Immature natural killer cell (primary cell): ENCODE measurements around the gene RFC1. TPM values are rescaled to one million over a fixed set of nuclear protein-coding genes. Genes with fewer than 3 reads are reported as not detected.
"Not testable (repeated sequence)": the region's sequence is repeated elsewhere in the genome, so short reads cannot be mapped to it uniquely, and the experiment has no call there.

Source experiments
- DNase-seq, 3 donors: peaks; one replicate each; pipeline ENCODE4 v3.0.0; 2022; ENCODE audit warnings: mixed read lengths in 1 of 3
- H3K27ac Mint-ChIP-seq, 6 donors: one replicate each; pipeline ENCODE4 v1.8.0; 2020; ENCODE audit warnings: mixed read lengths in 6 of 6, mild to moderate bottlenecking in 5 of 6, inconsistent platforms in 4 of 6, moderate library complexity in 3 of 6
- H3K27me3 Mint-ChIP-seq, 3 donors: one replicate each; pipeline ENCODE4 v1.8.0; 2020 to 2021; ENCODE audit warnings: low read depth in 3 of 3, mild to moderate bottlenecking in 3 of 3, mixed read lengths in 3 of 3, moderate library complexity in 3 of 3, inconsistent platforms in 1 of 3
- H3K36me3 Mint-ChIP-seq, 3 donors: one replicate each; pipeline ENCODE4 v1.8.0; 2020; ENCODE audit warnings: mixed read lengths in 3 of 3, inconsistent platforms in 2 of 3, mild to moderate bottlenecking in 2 of 3
- H3K4me1 Mint-ChIP-seq, 2 donors: one replicate each; pipeline ENCODE4 v1.8.0; 2020; ENCODE audit warnings: inconsistent platforms in 2 of 2, mild to moderate bottlenecking in 2 of 2, mixed read lengths in 2 of 2, moderate library complexity in 1 of 2
- H3K4me3 Mint-ChIP-seq, 5 donors: one replicate each; pipeline ENCODE4 v1.8.0; 2020; ENCODE audit warnings: mild to moderate bottlenecking in 5 of 5, mixed read lengths in 5 of 5, inconsistent platforms in 3 of 5, moderate library complexity in 3 of 5
- H3K9me3 Mint-ChIP-seq, 6 donors: one replicate each; pipeline ENCODE4 v1.8.0; 2020; ENCODE audit warnings: mild to moderate bottlenecking in 6 of 6, mixed read lengths in 6 of 6, inconsistent platforms in 4 of 6, moderate library complexity in 3 of 6
- polyA plus RNA-seq, 3 donors: library from polyadenylated mRNA; unstranded; fragments of 300-500 nt; fragmentation: Illumina TruSeq; gene quantifications; one replicate each; pipeline ENCODE4 v1.2.3, GENCODE V29; 2021

The RFC1 gene
- 10 to 100 TPM; 13.6 to 55.3 (median 26.0) TPM for polyA plus RNA-seq

GRCh38 chr4:39365830-39366771 lies at the start of gene RFC1:
Gene RFC1, minus strand, starts transcription at chr4:39366362. Its CDS starts 121 bp downstream, at chr4:39366241.
- DNase-seq = peak; percentile 85 to 88 (median 88)
- H3K27me3 Mint-ChIP-seq = peaks cover 9 to 14% (median 12%) of the 10 kb centered on the region in 3 donors
- H3K36me3 Mint-ChIP-seq = no peaks in the 10 kb centered on the region
- peaks cover 37 to 47% of the 10 kb centered on the region in 2 donors for H3K4me1 Mint-ChIP-seq
- H3K27ac Mint-ChIP-seq = peak within 1 kb of the TSS; percentile 87 to 93 (median 92)
- peak within 1 kb of the TSS; percentile 88 to 94 (median 93) for H3K4me3 Mint-ChIP-seq
- peaks cover 0 to 2% (median 0%) of the 10 kb centered on the region in 6 donors for H3K9me3 Mint-ChIP-seq

- DNase-seq = no peak
- no peaks in the 10 kb centered on the region for H3K9me3 Mint-ChIP-seq
Observed at GRCh38 chr4:39415678-39416283, 49.6 kb upstream of the RFC1 start.

GRCh38 chr4:39411561-39411960 lies 45.4 kb upstream of the RFC1 start:
- not testable (repeated sequence) for H3K27me3 Mint-ChIP-seq, H3K9me3 Mint-ChIP-seq

More at GRCh38 chr4:39415678-39416283, 49.6 kb upstream of the RFC1 start:
- Mint-ChIP-seq H3K27me3 (peaks cover 0 to 6% (median 5%) of the 10 kb centered on the region in 3 donors), H3K4me1 (no peaks in the 10 kb centered on the region), H3K27ac (no peak overlapping the region), H3K36me3 (no peaks in the 10 kb centered on the region), H3K4me3 (no peak overlapping the region)

GRCh38 chr4:39410415-39410814 lies 44.3 kb upstream of the RFC1 start:
- H3K9me3 Mint-ChIP-seq = no peaks in the 10 kb centered on the region
- peaks cover 0 to 6% (median 0%) of the 10 kb centered on the region in 3 donors for H3K27me3 Mint-ChIP-seq
- DNase-seq = peak in 1 of 3 donors; percentile 0
- no peaks in the 10 kb centered on the region for H3K4me1 Mint-ChIP-seq
- no peaks in the 10 kb centered on the region for H3K36me3 Mint-ChIP-seq
- H3K4me3 Mint-ChIP-seq = no peak overlapping the region
- H3K27ac Mint-ChIP-seq = no peak overlapping the region

More at GRCh38 chr4:39411561-39411960, 45.4 kb upstream of the RFC1 start:
- DNase-seq, H3K4me3 Mint-ChIP-seq, H3K4me1 Mint-ChIP-seq, H3K36me3 Mint-ChIP-seq, H3K27ac Mint-ChIP-seq: not testable (repeated sequence)

GRCh38 chr4:39407584-39407885 lies 41.4 kb upstream of the RFC1 start:
- peaks cover 0 to 5% (median 0%) of the 10 kb centered on the region in 3 donors for H3K27me3 Mint-ChIP-seq
- no peak overlapping the region for H3K27ac Mint-ChIP-seq
- DNase-seq = no peak
- H3K9me3 Mint-ChIP-seq = no peaks in the 10 kb centered on the region
- no peaks in the 10 kb centered on the region for H3K4me1 Mint-ChIP-seq
- no peaks in the 10 kb centered on the region for H3K36me3 Mint-ChIP-seq
- no peak overlapping the region for H3K4me3 Mint-ChIP-seq

- peaks cover 0 to 2% (median 0%) of the 10 kb centered on the region in 3 donors for H3K27me3 Mint-ChIP-seq
- H3K36me3 Mint-ChIP-seq = no peaks in the 10 kb centered on the region
- H3K4me1 Mint-ChIP-seq = no peaks in the 10 kb centered on the region
- no peak within 1 kb of the TSS for H3K27ac Mint-ChIP-seq
- no peak for DNase-seq
- no peaks in the 10 kb centered on the region for H3K9me3 Mint-ChIP-seq
- no peak within 1 kb of the TSS for H3K4me3 Mint-ChIP-seq
Observed at GRCh38 chr4:39406763-39407583, 40.8 kb upstream of the RFC1 start, which contains the start of gene KLB. Gene KLB, plus strand, starts transcription at chr4:39406930. Its CDS starts 20 bp downstream, at chr4:39406950.

- not testable (repeated sequence) for H3K4me1 Mint-ChIP-seq, H3K36me3 Mint-ChIP-seq, DNase-seq, H3K9me3 Mint-ChIP-seq, H3K27me3 Mint-ChIP-seq, H3K27ac Mint-ChIP-seq, H3K4me3 Mint-ChIP-seq
Observed at GRCh38 chr4:39401640-39402039, 35.5 kb upstream of the RFC1 start.

- H3K27ac Mint-ChIP-seq = no peak overlapping the region
- H3K36me3 Mint-ChIP-seq = no peaks in the 10 kb centered on the region
- H3K4me1 Mint-ChIP-seq = no peaks in the 10 kb centered on the region
- H3K9me3 Mint-ChIP-seq = no peaks in the 10 kb centered on the region
- DNase-seq = no peak
- peaks cover 0 to 2% (median 0%) of the 10 kb centered on the region in 3 donors for H3K27me3 Mint-ChIP-seq
- no peak overlapping the region for H3K4me3 Mint-ChIP-seq
Observed at GRCh38 chr4:39394706-39395105, 28.5 kb upstream of the RFC1 start.

GRCh38 chr4:39390603-39391002 lies 24.4 kb upstream of the RFC1 start:
- no peak overlapping the region for H3K4me3 Mint-ChIP-seq
- H3K36me3 Mint-ChIP-seq = no peaks in the 10 kb centered on the region
- peaks cover 0 to 2% (median 0%) of the 10 kb centered on the region in 3 donors for H3K27me3 Mint-ChIP-seq
- no peak overlapping the region for H3K27ac Mint-ChIP-seq
- no peak for DNase-seq
- no peaks in the 10 kb centered on the region for H3K9me3 Mint-ChIP-seq
- no peaks in the 10 kb centered on the region for H3K4me1 Mint-ChIP-seq

- Mint-ChIP-seq H3K4me1 (no peaks in the 10 kb centered on the region), H3K27ac (no peak overlapping the region), H3K4me3 (no peak overlapping the region), H3K36me3 (peaks cover 0 to 4% (median 0%) of the 10 kb centered on the region in 3 donors), H3K27me3 (peaks cover 4 to 13% (median 12%) of the 10 kb centered on the region in 3 donors), H3K9me3 (peaks cover 0 to 7% (median 2%) of the 10 kb centered on the region in 6 donors)
- DNase-seq = no peak
Observed at GRCh38 chr4:39384563-39384962, 18.4 kb upstream of the RFC1 start.

- Mint-ChIP-seq H3K36me3 (peaks cover 0 to 4% (median 0%) of the 10 kb centered on the region in 3 donors), H3K27me3 (peaks cover 8 to 16% (median 12%) of the 10 kb centered on the region in 3 donors), H3K9me3 (peaks cover 0 to 12% (median 3%) of the 10 kb centered on the region in 6 donors), H3K27ac (no peak overlapping the region), H3K4me3 (no peak overlapping the region), H3K4me1 (no peaks in the 10 kb centered on the region)
- no peak for DNase-seq
Observed at GRCh38 chr4:39383690-39384089, 17.5 kb upstream of the RFC1 start.

- DNase-seq = no peak
- Mint-ChIP-seq H3K4me1 (no peaks in the 10 kb centered on the region), H3K36me3 (no peaks in the 10 kb centered on the region), H3K4me3 (no peak overlapping the region), H3K27me3 (peaks cover 6 to 15% (median 11%) of the 10 kb centered on the region in 3 donors), H3K27ac (no peak overlapping the region), H3K9me3 (peaks cover 0 to 12% (median 3%) of the 10 kb centered on the region in 6 donors)
Observed at GRCh38 chr4:39375478-39375877, 9.3 kb upstream of the RFC1 start.

- not testable (repeated sequence) for H3K9me3 Mint-ChIP-seq, DNase-seq, H3K27me3 Mint-ChIP-seq, H3K36me3 Mint-ChIP-seq, H3K27ac Mint-ChIP-seq, H3K4me1 Mint-ChIP-seq, H3K4me3 Mint-ChIP-seq
Observed at GRCh38 chr4:39371209-39371608, 5.0 kb upstream of the RFC1 start.
